Measurements from ENCODE around the gene PDZD2. TPM values are rescaled to one million over a fixed set of nuclear protein-coding genes. Genes with fewer than 3 reads are reported as not detected.

Gene PDZD2
- total RNA-seq, 1 donor from 2014 or later, result 1.1 TPM

GRCh38 chr5:32066448-32066847, 427.5 kb downstream of the PDZD2 start:
- TF ChIP-seq EZH2 (IDR thresholded peaks at IDR 0.05), result no peak
- TF ChIP-seq CTCF (IDR thresholded peaks at IDR 0.05), result no peak
- no peak for TF ChIP-seq EZH2phosphoT487 (IDR thresholded peaks at IDR 0.05)
- no peak for DNase-seq (ENCODE audit: low spot score)
- Histone ChIP-seq H3F3A (ENCODE audit: low read depth) (no peaks in the 10 kb centered on the region), H3K79me2 (ENCODE audit: low read depth) (no peaks in the 10 kb centered on the region), H2AFZ (replicated peaks) (no peak overlapping the region), H3K9ac (no peak overlapping the region), H3K4me1 (no peaks in the 10 kb centered on the region), H3K27ac (no peak overlapping the region), H3K36me3 (no peaks in the 10 kb centered on the region), H3K4me3 (no peak overlapping the region), H3K27me3 (no peaks in the 10 kb centered on the region), H4K20me1 (ENCODE audit: low read depth) (no peaks in the 10 kb centered on the region), H3K4me2 (no peak overlapping the region), H3K9me3 (ENCODE audit: low read depth) (no peaks in the 10 kb centered on the region)
- no peaks in the 10 kb centered on the region for H3K36me3 Mint-ChIP-seq
- no peak overlapping the region for H3K27ac Mint-ChIP-seq
- peaks cover 7% of the 10 kb centered on the region for H3K27me3 Mint-ChIP-seq (ENCODE audit: insufficient read depth, low read depth)
- no peak overlapping the region for H3K4me3 Mint-ChIP-seq
- no peaks in the 10 kb centered on the region for H3K9me3 Mint-ChIP-seq
- H3K4me1 Mint-ChIP-seq, result no peaks in the 10 kb centered on the region

- no peak for DNase-seq (ENCODE audit: low spot score)
- Histone ChIP-seq H3K27ac (no peak overlapping the region), H3K36me3 (no peaks in the 10 kb centered on the region), H3K4me2 (no peak overlapping the region), H4K20me1 (ENCODE audit: low read depth) (no peaks in the 10 kb centered on the region), H3K27me3 (no peaks in the 10 kb centered on the region), H3K9me3 (ENCODE audit: low read depth) (no peaks in the 10 kb centered on the region), H3F3A (ENCODE audit: low read depth) (no peaks in the 10 kb centered on the region), H3K9ac (no peak overlapping the region), H3K4me1 (no peaks in the 10 kb centered on the region), H3K79me2 (ENCODE audit: low read depth) (no peaks in the 10 kb centered on the region), H3K4me3 (no peak overlapping the region), H2AFZ (replicated peaks) (no peak overlapping the region)
- Mint-ChIP-seq H3K36me3 (no peaks in the 10 kb centered on the region), H3K4me3 (no peak overlapping the region), H3K9me3 (peaks cover 3% of the 10 kb centered on the region), H3K4me1 (no peaks in the 10 kb centered on the region), H3K27me3 (ENCODE audit: insufficient read depth, low read depth) (peaks cover 12% of the 10 kb centered on the region), H3K27ac (no peak overlapping the region)
- TF ChIP-seq EZH2 (IDR thresholded peaks at IDR 0.05) (no peak), CTCF (IDR thresholded peaks at IDR 0.05) (no peak), EZH2phosphoT487 (IDR thresholded peaks at IDR 0.05) (no peak)
Observed at GRCh38 chr5:32067774-32068470, 429.0 kb downstream of the PDZD2 start.

- H3K27me3 ChIP-seq, result no peaks in the 10 kb centered on the region
- no peaks in the 10 kb centered on the region for H3K9me3 ChIP-seq (ENCODE audit: low read depth)
- H3K27ac ChIP-seq, result no peak overlapping the region
- H3K9me3 Mint-ChIP-seq, result peaks cover 7% of the 10 kb centered on the region
- no peak for TF ChIP-seq EZH2phosphoT487 (IDR thresholded peaks at IDR 0.05)
- no peak for TF ChIP-seq CTCF (IDR thresholded peaks at IDR 0.05)
- no peak for TF ChIP-seq EZH2 (IDR thresholded peaks at IDR 0.05)
- H3K4me1 ChIP-seq, result no peaks in the 10 kb centered on the region
- no peak overlapping the region for H3K4me3 Mint-ChIP-seq
- no peak for DNase-seq (ENCODE audit: low spot score)
- H3K4me3 ChIP-seq, result no peak overlapping the region
- no peak overlapping the region for H2AFZ ChIP-seq (replicated peaks)
- H3K36me3 Mint-ChIP-seq, result no peaks in the 10 kb centered on the region
- no peaks in the 10 kb centered on the region for H3F3A ChIP-seq (ENCODE audit: low read depth)
- H3K79me2 ChIP-seq (ENCODE audit: low read depth), result no peaks in the 10 kb centered on the region
- H4K20me1 ChIP-seq (ENCODE audit: low read depth), result no peaks in the 10 kb centered on the region
- H3K9ac ChIP-seq, result no peak overlapping the region
- no peak overlapping the region for H3K27ac Mint-ChIP-seq
- no peaks in the 10 kb centered on the region for H3K4me1 Mint-ChIP-seq
- no peaks in the 10 kb centered on the region for H3K36me3 ChIP-seq
- H3K4me2 ChIP-seq, result no peak overlapping the region
- H3K27me3 Mint-ChIP-seq (ENCODE audit: insufficient read depth, low read depth), result peaks cover 12% of the 10 kb centered on the region
Observed at GRCh38 chr5:32068561-32068960, 429.6 kb downstream of the PDZD2 start.

Data from neural progenitor cell (in vitro differentiated cells).